Endothelial cell of coronary artery (primary cell): ENCODE results near the gene CNPY4. TPM values are rescaled to one million over a fixed set of nuclear protein-coding genes. Genes with fewer than 3 reads are reported as not detected.

Experiments used
- total RNA-seq: library from RNA; depleted of rRNA; stranded (reverse); fragments of >200 nt; gene quantifications from 2 replicates; pipeline ENCODE4 v1.2.3, GENCODE V29; 2014

Gene CNPY4
- total RNA-seq, result 34.2 and 36.7 TPM in 2 replicates

GRCh38 chr7:100119072-100119969 is at the start of gene CNPY4, which contains the start of gene TAF6:
Gene CNPY4 (plus strand): TSS chr7:100119634. CDS start chr7:100119745, 111 bp downstream.
Gene TAF6 (minus strand): TSS chr7:100119358. CDS start chr7:100114209, 5,149 bp downstream.

DNA sequence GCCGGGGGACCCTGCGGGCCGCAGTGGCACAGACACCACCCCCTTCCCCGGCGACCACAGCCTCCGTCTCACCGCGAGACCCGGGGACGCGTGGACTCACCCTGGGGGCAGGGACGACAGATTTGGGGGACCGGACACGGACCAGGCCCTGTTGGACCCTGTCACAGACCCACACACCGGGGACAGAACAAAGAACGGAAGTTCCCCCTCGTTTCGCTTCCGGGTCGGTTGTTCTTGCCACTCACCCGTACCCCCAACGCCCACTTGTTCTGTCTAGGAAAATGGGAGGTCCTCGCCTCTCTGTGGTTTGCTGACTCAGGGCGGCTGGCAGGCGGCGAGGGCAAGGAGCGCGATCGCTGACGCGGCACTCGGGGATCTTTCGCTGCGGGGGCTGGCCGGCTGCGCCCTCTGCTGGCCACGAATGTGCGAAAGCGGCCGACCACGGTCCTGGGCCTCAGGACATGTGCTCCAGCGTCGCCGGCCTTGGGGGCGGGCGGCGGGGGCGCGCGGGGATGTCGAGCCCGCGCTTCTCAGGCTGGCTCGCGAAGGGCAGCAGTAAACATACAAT is 37.8 kb upstream of the CNPY4 start, which contains the start of gene ZNF3:
Gene ZNF3 (minus strand): TSS at position 189 of the 568 bp plus-strand sequence. CDS start 4,366 bp downstream, outside the sequence.

GRCh38 chr7:100088621-100089457 is 30.6 kb upstream of the CNPY4 start, which contains the start of gene COPS6:
Gene COPS6 (plus strand): TSS chr7:100088969. CDS start chr7:100088991, 22 bp downstream.

GRCh38 chr7:100101016-100101862 is 18.2 kb upstream of the CNPY4 start, which contains the start of the genes AP4M1 and MCM7:
Gene AP4M1 (plus strand): TSS chr7:100101643. CDS start chr7:100101715, 72 bp downstream.
Gene MCM7 (minus strand): TSS chr7:100101397. CDS start chr7:100101294, 103 bp downstream.

DNA sequence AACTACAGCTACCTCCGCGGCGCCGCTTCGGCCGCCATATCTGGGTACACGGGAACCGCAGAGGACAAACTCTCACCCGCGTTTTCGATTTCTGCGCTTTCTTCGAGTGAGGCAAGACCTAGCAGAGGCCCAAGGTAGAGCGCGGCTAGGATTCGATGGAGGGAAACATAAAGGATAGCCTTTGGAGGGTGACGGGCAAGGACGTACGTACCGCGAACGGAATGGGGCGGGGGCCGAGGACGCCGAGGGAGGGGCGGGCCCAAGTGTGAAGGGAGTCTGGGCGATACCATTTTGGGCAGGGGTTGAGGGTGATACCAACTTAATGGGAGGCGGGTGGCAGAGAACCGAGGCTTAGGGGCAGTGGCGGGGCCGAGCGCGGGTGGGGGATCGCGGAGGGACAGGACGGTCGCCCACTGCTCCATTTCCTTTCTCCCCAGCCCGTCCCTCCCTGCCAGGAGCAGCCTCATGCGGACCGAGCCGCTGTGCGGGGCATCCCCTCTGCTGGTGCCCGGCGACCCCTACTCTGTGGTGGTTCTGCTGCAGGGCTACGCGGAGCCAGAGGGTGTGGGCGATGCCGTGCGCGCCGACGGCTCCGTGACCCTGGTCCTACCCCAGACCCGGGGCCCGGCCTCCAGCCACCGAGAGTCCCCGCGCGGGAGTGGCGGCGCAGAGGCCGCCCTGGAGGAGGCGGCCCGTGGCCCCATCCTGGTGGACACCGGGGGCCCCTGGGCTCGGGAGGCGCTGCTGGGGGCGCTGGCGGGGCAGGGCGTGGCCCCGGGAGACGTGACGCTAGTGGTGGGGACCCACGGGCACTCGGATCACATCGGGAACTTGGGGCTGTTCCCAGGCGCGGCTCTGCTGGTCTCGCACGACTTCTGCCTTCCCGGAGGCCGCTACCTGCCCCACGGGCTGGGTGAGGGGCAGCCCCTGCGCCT is 7.8 kb downstream of the CNPY4 start, which contains the start of gene MBLAC1:
Gene MBLAC1 (plus strand): TSS at position 37 of the 935 bp plus-strand sequence. CDS start 429 bp downstream, at position 466.

DNA sequence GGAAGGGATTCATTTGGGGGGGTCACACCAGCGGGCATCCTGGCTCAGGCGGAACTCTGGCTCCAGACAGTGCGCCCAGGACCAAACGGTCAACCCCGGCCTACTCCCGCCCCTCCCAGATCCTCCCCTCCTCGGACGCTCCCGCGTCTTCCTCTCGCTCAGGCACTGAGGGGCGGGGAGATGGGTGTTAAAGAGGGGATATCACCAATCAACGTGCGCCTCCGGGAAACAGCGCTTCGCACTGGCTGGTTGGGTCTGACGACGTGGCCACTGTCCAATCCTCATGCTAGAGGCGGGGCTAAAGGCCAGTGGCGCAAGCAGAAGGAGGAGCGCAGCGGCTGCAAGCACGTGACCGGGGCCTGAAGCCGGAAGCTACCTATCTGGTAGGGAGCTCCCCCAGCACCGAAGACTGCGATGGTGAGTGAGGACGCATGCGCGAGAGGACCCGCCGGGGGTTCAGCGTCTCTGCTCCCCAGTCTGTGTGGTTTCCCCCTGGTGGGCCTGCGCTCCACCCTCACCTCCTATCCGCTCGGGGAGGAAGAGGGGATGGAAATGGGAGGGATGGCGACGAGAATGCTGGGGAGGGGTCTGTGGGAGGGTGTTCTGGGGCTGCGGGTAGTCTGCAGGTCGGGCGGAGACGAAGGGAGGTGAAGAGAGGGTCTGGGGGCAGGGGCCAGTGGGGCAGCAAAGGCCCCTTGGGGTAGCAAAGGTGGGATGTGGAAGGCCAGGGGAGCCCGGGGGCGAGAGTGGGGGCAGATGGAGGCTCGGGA is 29.3 kb downstream of the CNPY4 start, which contains the start of gene LAMTOR4:
Gene LAMTOR4 (plus strand): TSS at position 360 of the 770 bp plus-strand sequence. CDS start 55 bp downstream, at position 415.

DNA sequence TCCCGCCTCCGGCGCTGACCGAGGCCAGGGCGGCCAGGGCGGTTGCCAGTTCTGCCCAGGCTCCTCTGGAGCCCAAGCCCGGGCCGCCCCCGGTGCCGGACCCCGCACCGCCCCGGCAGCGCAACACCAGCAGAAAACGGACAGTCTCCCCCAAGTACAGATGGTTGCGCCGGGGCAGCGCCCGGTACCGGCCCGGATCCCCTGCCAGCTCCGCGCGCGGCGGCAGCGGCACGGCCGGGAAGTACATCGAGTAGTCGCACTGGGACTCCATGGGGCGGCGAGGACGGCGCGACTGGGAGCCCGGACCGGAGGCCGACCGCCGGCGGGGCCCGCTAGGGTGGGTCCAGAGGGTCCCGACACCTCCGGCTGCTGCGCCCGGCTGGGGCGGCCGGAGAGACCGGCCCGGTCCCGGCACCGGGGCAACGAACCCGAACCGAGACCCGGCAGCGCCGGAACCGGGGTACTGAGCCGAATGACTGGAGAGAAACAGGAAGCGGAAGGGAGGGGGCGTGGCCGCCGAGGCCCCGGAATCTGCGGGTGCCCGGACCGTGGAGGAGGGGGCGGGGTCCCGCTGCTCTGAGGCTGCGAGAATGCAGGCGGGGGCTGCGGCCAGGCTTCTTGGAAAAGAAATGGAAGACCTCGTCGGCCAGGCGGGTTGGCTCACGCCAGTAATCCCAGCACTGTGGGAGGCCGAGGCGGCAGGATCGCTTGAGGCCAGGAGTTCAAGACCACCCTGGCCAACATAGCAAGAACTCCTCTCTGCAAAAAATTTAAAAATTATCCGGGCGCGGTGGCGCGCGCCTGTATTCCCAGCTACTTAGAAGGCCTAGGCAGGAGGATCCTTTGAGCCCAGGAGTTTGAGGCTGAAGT is 39.0 kb downstream of the CNPY4 start, which contains the start of gene TRAPPC14:
Gene TRAPPC14 (minus strand): TSS at position 495 of the 870 bp plus-strand sequence. CDS start 224 bp downstream, at position 271.

Other genes with a start within 250 kb of the CNPY4 start
- gene OR2AE1, start 242.6 kb upstream of the CNPY4 start, total RNA-seq, result 0.09 and 0.18 TPM in 2 replicates
- gene TRIM4, start 200.1 kb upstream of the CNPY4 start, total RNA-seq, result 13.6 and 22.7 TPM in 2 replicates
- 0.09 and 0.18 TPM in 2 replicates for gene GJC3, start 190.0 kb upstream of the CNPY4 start, total RNA-seq
- gene AZGP1, start 143.6 kb upstream of the CNPY4 start, total RNA-seq, result not detected in 2 replicates
- 30.4 and 38.8 TPM in 2 replicates for gene ZKSCAN1, start 104.0 kb upstream of the CNPY4 start, total RNA-seq
- gene ZSCAN21, start 69.9 kb upstream of the CNPY4 start, total RNA-seq, result 6.8 and 7.3 TPM in 2 replicates
- gene ZNF3, start 37.9 kb upstream of the CNPY4 start, total RNA-seq, result 20.7 and 21.0 TPM in 2 replicates
- gene COPS6, start 30.7 kb upstream of the CNPY4 start, total RNA-seq, result 94.6 and 127 TPM in 2 replicates
- 51.6 and 123 TPM in 2 replicates for gene MCM7, start 18.2 kb upstream of the CNPY4 start, total RNA-seq
- gene AP4M1, start 18.0 kb upstream of the CNPY4 start, total RNA-seq, result 20.4 and 28.5 TPM in 2 replicates
- 22.1 and 25.5 TPM in 2 replicates for gene TAF6, start 276 bp upstream of the CNPY4 start, total RNA-seq
- 1.7 and 2.2 TPM in 2 replicates for gene MBLAC1, start 7.3 kb downstream of the CNPY4 start, total RNA-seq
- gene LAMTOR4, start 29.3 kb downstream of the CNPY4 start, total RNA-seq, result 114 and 120 TPM in 2 replicates
- 7.3 and 8.5 TPM in 2 replicates for gene TRAPPC14, start 39.1 kb downstream of the CNPY4 start, total RNA-seq
- gene GAL3ST4, start 49.0 kb downstream of the CNPY4 start, total RNA-seq, result 0.36 and 1.1 TPM in 2 replicates
- 3.9 and 5.6 TPM in 2 replicates for gene GPC2, start 57.7 kb downstream of the CNPY4 start, total RNA-seq
- gene STAG3, start 58.3 kb downstream of the CNPY4 start, total RNA-seq, result 0.09 and 0.19 TPM in 2 replicates
- gene PVRIG, start 100.3 kb downstream of the CNPY4 start, total RNA-seq, result not detected in 2 replicates
- not detected in 2 replicates for gene SPDYE3, start 188.1 kb downstream of the CNPY4 start, total RNA-seq
- 4.1 and 14.6 TPM in 2 replicates for gene PILRB, start 238.5 kb downstream of the CNPY4 start, total RNA-seq